22Rv1 (cell line): ENCODE measurements around the gene WDR4.
"Not testable (repeated sequence)": the region's sequence is repeated elsewhere in the genome, so short reads cannot be mapped to it uniquely, and the experiment has no call there.

ENCODE experiments used
- H3K27ac ChIP-seq: fragments of 450-650 bp; 2 replicates; pipeline ENCODE4 v1.5.1; 2017
- CTCF ChIP-seq: fragments of 450-650 bp; IDR thresholded peaks from 2 replicates; pipeline ENCODE4 v1.5.1; 2017; ENCODE audit warnings: mild to moderate bottlenecking
- ZFX ChIP-seq: fragments of 450-650 bp; IDR thresholded peaks from 2 replicates; pipeline ENCODE4 v1.6.1; 2017; ENCODE audit warnings: antibody characterized with exemption, borderline replicate concordance

WDR4 gene

GRCh38 chr21:42850463-42850862 lies 28.9 kb downstream of the WDR4 start:
- TF ChIP-seq CTCF (no peak), ZFX (no peak)

GRCh38 chr21:42849759-42850412 lies 29.5 kb downstream of the WDR4 start:
- TF ChIP-seq ZFX (no peak), CTCF (no peak)
- no peak overlapping the region for H3K27ac ChIP-seq

More at GRCh38 chr21:42850463-42850862, 28.9 kb downstream of the WDR4 start:
- H3K27ac ChIP-seq: no peak overlapping the region

DNA sequence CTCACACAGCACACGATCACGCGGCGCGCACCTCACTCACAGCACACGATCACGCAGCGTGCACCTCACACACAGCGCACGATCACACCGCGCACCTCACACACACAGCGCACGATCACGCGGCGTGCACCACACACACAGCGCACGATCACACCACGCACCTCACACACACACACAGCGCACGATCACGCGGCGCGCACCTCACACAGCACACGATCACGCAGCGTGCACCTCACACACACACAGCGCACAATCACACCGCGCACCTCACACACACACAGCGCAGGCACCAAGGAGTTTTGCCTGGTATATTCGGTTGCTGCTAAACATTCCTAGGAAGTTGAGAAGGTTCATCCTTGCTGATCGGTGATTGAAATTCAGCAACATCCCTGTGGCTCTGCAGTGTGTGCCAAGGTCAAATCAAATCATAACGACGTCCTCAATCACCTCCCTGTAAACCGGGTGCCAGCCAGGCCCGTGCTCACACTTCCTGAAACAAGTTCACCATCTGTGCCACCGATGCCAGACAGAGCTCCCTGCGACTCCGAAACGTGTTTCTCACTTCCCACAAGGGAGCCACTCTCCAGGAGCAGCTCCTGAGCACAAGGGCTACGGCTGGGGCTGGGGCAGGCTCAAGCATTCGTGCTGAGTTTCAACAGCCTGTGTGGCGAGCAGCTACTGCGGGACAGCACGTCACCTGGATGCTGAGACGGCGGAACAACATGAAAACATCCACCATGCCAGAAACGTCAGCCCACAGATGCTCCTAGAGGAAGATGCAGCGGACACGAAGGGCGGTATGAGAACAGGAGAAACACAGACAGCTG lies 30.2 kb downstream of the WDR4 start:
- no peak overlapping the region for H3K27ac ChIP-seq
- TF ChIP-seq ZFX (no peak), CTCF (no peak)

DNA sequence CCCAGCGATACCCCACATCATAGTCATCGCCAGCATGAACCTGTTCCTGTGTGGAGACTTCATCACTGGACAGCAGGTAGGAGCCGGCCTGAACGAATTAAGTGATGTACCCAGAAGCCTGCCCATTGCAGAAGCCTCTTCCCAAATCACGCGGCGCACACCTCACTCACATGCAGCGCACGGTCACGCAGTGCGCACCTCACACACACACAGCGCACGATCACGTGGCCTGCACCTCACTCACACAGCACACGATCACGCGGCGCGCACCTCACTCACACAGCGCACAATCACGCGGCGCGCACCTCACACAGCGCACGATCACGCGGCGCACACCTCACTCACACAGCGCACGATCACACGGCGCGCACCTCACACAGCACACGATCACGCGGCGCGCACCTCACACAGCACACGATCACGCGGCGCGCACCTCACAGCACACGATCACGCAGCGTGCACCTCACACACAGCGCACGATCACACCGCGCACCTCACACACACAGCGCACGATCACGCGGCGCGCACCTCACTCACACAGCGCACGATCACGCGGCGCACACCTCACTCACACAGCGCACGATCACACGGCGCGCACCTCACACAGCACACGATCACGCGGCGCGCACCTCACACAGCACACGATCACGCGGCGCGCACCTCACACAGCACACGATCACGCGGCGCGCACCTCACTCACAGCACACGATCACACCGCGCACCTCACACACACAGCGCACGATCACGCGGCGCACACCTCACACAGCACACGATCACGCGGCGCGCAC lies 31.0 kb downstream of the WDR4 start:
- not testable (repeated sequence) for H3K27ac ChIP-seq

DNA sequence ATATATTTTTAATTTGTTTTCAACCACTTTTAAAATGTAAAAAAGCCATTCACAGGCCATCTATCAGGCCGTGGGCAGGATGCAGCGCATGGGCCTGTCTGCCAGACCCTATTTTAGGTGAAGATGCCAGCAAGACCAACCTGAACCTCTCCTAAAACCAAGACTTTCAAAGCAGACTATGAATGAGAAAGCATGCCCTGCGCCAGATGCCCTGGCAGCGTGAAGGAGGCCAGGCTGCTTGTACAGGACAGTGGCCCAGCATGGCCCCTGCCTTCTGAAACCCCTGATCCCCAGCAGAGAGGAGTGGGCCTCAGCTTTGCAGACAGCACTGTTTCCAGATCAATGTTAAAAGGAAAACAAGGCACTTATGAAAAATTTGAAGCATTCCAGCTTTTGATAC lies 31.6 kb downstream of the WDR4 start:
- TF ChIP-seq ZFX: no peak
- TF ChIP-seq CTCF: no peak
- H3K27ac ChIP-seq: no peak overlapping the region

DNA sequence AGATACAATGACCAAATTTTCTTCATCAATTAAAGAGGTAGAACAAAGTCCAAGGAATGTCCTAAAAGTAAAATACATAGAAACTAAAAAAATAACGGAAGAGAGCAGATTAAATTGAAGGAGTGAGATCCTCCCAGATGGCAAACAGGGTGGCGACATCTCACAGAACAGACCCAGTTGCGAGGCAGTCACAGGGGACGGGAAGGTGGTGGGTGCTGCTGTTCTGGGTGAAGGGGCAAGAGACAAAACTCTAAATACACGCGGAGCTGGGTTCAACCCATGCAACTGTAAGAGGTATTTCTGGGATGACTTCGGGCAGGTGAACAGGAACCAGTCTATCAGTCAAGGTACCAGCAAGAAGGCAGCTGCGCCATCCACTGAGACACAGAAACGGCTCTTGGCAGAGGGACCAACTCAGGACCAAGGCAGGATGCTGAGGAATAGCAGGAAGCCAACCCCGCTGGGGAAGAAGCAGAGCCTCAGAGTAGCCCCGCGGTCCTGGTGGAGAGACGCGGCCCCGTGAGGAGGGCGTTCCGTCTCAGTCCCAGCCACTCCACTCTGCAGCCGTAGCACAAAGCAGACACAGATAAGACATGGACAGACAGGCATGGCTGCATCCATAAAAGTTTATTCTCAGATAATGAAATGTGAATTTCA lies 32.2 kb downstream of the WDR4 start:
- no peak overlapping the region for H3K27ac ChIP-seq
- no peak for TF ChIP-seq CTCF
- no peak for TF ChIP-seq ZFX

GRCh38 chr21:42846221-42846620 lies 33.1 kb downstream of the WDR4 start:
- no peak overlapping the region for H3K27ac ChIP-seq
- no peak for TF ChIP-seq ZFX
- no peak for TF ChIP-seq CTCF
